Fibroblast of villous mesenchyme (primary cell): Measurements from ENCODE around the gene MYCN. TPM values are rescaled to one million over a fixed set of nuclear protein-coding genes. Genes with fewer than 3 reads are reported as not detected.

Source experiments
- DNase-seq: peaks from one replicate; pipeline ENCODE4 v3.0.0-alpha.2; 2010; ENCODE audit warnings: low read depth
- H3K4me3 ChIP-seq: 2 replicates; pipeline ENCODE4 v1.5.1; 2011; ENCODE audit warnings: low read depth, mild to moderate bottlenecking, low read length
- total RNA-seq: library from RNA; depleted of rRNA; stranded (reverse); fragments of >200 nt; gene quantifications from 2 replicates; pipeline ENCODE4 v1.2.3, GENCODE V29; 2012
- TF ChIP-seq, protein P1 (sequence below): IDR thresholded peaks from 2 replicates; pipeline ENCODE4 v1.5.1; 2012; ENCODE audit warnings: low read depth, mild to moderate bottlenecking, low read length; ENCODE audit not compliant: insufficient read depth

The MYCN gene
- total RNA-seq, 1 donor = under 0.01 TPM

DNA sequence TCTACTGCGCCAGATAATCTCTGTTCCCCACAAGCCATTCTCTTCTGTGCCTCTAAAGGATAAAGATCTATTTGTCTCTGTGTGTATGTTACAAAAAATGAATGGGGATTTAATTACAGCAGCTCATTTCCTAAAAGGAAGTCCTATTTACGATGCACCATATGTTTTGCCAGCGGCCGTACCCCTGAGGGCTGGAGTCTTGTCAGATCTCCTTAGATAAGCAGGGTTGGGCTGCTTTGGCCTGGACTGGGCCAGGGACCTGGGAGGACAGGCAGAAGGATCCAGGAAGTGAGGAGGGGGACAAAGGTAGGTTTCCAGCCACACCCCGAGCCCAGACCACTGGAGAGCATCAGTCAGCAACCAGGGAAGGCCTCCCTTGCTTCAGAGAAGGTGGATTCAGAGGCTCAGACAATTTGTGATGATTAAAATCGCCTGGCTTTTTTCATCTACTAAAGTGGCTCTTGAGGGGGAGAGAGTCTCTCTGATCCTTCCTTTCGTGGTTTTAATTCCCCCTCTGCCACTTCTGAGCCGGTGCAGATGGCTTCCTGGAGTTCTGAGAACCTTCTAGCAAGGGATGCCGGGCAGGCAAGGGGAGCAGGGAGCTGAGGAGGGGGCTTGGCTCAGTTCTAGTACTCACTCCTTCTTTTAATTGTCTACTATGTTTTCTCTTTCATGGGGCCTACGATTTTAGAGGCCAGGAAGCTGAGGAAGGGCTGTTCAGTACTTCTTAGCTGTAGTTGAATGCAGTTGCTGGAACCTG lies 42.1 kb downstream of the MYCN start:
- no peak overlapping the region for H3K4me3 ChIP-seq
- TF ChIP-seq, protein P1, sequence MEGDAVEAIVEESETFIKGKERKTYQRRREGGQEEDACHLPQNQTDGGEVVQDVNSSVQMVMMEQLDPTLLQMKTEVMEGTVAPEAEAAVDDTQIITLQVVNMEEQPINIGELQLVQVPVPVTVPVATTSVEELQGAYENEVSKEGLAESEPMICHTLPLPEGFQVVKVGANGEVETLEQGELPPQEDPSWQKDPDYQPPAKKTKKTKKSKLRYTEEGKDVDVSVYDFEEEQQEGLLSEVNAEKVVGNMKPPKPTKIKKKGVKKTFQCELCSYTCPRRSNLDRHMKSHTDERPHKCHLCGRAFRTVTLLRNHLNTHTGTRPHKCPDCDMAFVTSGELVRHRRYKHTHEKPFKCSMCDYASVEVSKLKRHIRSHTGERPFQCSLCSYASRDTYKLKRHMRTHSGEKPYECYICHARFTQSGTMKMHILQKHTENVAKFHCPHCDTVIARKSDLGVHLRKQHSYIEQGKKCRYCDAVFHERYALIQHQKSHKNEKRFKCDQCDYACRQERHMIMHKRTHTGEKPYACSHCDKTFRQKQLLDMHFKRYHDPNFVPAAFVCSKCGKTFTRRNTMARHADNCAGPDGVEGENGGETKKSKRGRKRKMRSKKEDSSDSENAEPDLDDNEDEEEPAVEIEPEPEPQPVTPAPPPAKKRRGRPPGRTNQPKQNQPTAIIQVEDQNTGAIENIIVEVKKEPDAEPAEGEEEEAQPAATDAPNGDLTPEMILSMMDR = no peak
- DNase-seq = no peak

DNA sequence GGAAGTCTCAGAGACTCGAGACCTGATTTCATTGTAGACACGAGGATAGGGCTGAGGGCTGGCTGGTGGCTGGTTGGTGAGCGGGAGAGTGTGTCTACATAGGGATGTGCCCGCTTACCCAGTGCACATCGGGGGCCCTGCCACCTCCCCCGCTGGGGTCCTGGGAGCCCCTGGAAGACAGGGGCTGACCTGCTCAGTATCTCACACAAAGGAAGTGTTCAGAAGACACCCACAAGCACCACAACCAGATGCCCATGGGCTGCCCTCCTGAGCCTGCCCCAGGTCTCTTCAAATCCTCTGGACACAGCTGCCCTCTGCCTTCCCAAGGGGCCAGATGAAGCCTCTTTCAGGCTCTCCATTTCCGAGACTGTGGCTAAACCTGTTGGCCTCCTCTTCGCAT lies 43.1 kb downstream of the MYCN start:
- no peak for DNase-seq
- H3K4me3 ChIP-seq = no peak overlapping the region
- TF ChIP-seq, protein P1 = no peak

- TF ChIP-seq, protein P1 = no peak
- no peak for DNase-seq
- H3K4me3 ChIP-seq = no peak overlapping the region
Observed at GRCh38 chr2:15984368-15985255, 44.3 kb downstream of the MYCN start.

- TF ChIP-seq, protein P1 = no peak
Observed at GRCh38 chr2:15985531-15985930, 45.2 kb downstream of the MYCN start.

GRCh38 chr2:15986068-15986560 lies 45.8 kb downstream of the MYCN start:
- no peak overlapping the region for H3K4me3 ChIP-seq
- DNase-seq = no peak
- TF ChIP-seq, protein P1 = no peak

More at GRCh38 chr2:15985531-15985930, 45.2 kb downstream of the MYCN start:
- DNase-seq = no peak
- no peak overlapping the region for H3K4me3 ChIP-seq

DNA sequence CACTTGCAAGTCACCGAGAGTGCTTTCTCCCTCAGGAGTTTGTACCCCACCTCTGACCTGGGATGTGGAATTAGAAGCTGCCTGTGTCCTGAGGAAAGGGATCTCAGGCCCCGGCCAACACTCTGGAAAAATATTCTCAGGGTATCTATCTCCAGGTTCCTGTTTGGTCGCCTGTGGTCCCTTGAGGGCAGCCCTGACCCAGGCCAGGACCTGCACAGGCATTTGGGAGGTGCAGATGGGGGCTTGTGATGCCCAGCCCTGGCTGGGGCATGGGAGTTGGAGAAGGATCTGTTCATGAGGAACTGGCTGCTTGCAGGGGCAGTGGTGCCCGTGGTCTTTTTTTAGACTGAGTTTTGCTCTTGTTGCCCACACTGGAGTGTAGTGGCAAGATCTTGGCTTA lies 46.3 kb downstream of the MYCN start:
- H3K4me3 ChIP-seq = no peak overlapping the region
- no peak for DNase-seq
- TF ChIP-seq, protein P1 = no peak
